ENCODE results near the gene DOCK10.

The DOCK10 gene

GRCh38 chr2:224909885-224910573 lies 132.2 kb downstream of the DOCK10 start:
- no peak for DNase-seq

GRCh38 chr2:224908818-224909217 lies 133.4 kb downstream of the DOCK10 start:
- DNase-seq, result no peak

- no peak for DNase-seq
These were observed 137.9 kb downstream of the DOCK10 start for GRCh38 chr2:224904381-224904780.

- no peak for DNase-seq
These were observed 138.6 kb downstream of the DOCK10 start for GRCh38 chr2:224903621-224904020.

GRCh38 chr2:224901121-224901676 lies 141.1 kb downstream of the DOCK10 start:
- no peak for DNase-seq

GRCh38 chr2:224895377-224895776 lies 146.9 kb downstream of the DOCK10 start:
- no peak for DNase-seq

- DNase-seq, result no peak
These were observed 147.9 kb downstream of the DOCK10 start for GRCh38 chr2:224894356-224894755.

- no peak for DNase-seq
These were observed 148.4 kb downstream of the DOCK10 start for GRCh38 chr2:224893848-224894247.

GRCh38 chr2:224892574-224893204 lies 149.6 kb downstream of the DOCK10 start:
- DNase-seq, result no peak

GRCh38 chr2:224890372-224890771 lies 151.9 kb downstream of the DOCK10 start:
- DNase-seq, result no peak

- DNase-seq, result no peak
These were observed 155.1 kb downstream of the DOCK10 start for GRCh38 chr2:224887141-224887540.

- no peak for DNase-seq
These were observed 156.3 kb downstream of the DOCK10 start for GRCh38 chr2:224885836-224886547.

- DNase-seq, result no peak
These were observed 157.0 kb downstream of the DOCK10 start for GRCh38 chr2:224885291-224885690.

- DNase-seq, result no peak
These were observed 158.1 kb downstream of the DOCK10 start for GRCh38 chr2:224884188-224884587.

GRCh38 chr2:224883700-224884099 lies 158.6 kb downstream of the DOCK10 start:
- no peak for DNase-seq

- DNase-seq, result no peak
These were observed 159.1 kb downstream of the DOCK10 start for GRCh38 chr2:224883172-224883516.

- DNase-seq, result no peak
These were observed 159.7 kb downstream of the DOCK10 start for GRCh38 chr2:224882291-224883171.

- DNase-seq, result no peak
These were observed 160.4 kb downstream of the DOCK10 start for GRCh38 chr2:224881846-224882245.

- DNase-seq, result no peak
These were observed 165.7 kb downstream of the DOCK10 start for GRCh38 chr2:224876522-224876921.

- DNase-seq, result no peak
These were observed 166.4 kb downstream of the DOCK10 start for GRCh38 chr2:224875841-224876240.

GRCh38 chr2:224875153-224875552 lies 167.1 kb downstream of the DOCK10 start:
- no peak for DNase-seq

- DNase-seq, result no peak
These were observed 170.5 kb downstream of the DOCK10 start for GRCh38 chr2:224871813-224872212.

GRCh38 chr2:224870341-224870740 lies 171.9 kb downstream of the DOCK10 start:
- DNase-seq, result no peak

Measured in NCI-H2107 (cell line).